DND-41 (cell line): ENCODE results near the gene STARD8.
"Not testable (repeated sequence)": the region's sequence is repeated elsewhere in the genome, so short reads cannot be mapped to it uniquely, and the experiment has no call there.

ENCODE experiments used
- ATAC-seq: fragments of 200-7000 bp; cut with Tn5 transposase; 3 replicates; pipeline ENCODE4 v1.9.1; 2021; ENCODE audit warnings: low read depth; ENCODE audit not compliant: insufficient read depth
- DNase-seq: peaks from one replicate; pipeline ENCODE4 v3.0.0-alpha.2; 2020
- H2AFZ ChIP-seq: 2 replicates; pipeline ENCODE4 v1.6.0; 2012; ENCODE audit warnings: low read depth, low read length
- H3K27ac ChIP-seq: 2 replicates; pipeline ENCODE4 v1.5.1; 2012; ENCODE audit warnings: low read length, inconsistent platforms
- H3K27me3 ChIP-seq: fragments of 200-600 bp; sonication (generic); 2 replicates; pipeline ENCODE4 v1.6.0; 2012; ENCODE audit warnings: low read length, mild to moderate bottlenecking, inconsistent platforms; ENCODE audit not compliant: insufficient read depth, poor library complexity
- H3K36me3 ChIP-seq: 2 replicates; pipeline ENCODE4 v1.5.1; 2012; ENCODE audit warnings: low read length, inconsistent platforms; ENCODE audit not compliant: insufficient read depth
- H3K4me1 ChIP-seq: 2 replicates; pipeline ENCODE4 v1.5.1; 2012; ENCODE audit warnings: mild to moderate bottlenecking, low read length; ENCODE audit not compliant: insufficient read depth
- H3K4me2 ChIP-seq: 2 replicates; pipeline ENCODE4 v1.6.0; 2012; ENCODE audit warnings: mild to moderate bottlenecking, moderate library complexity, low read length, inconsistent platforms; ENCODE audit not compliant: insufficient read depth
- H3K4me3 ChIP-seq, 2 experiments: fragments of 200-600 bp in 1 of 2; shearing (Covaris generic) in 1 of 2; 2 replicates each; pipeline ENCODE4 v1.5.1; 2012 to 2016; ENCODE audit warnings: inconsistent platforms in 2 of 2, low read length in 2 of 2, mild to moderate bottlenecking in 2 of 2, low read depth in 1 of 2, moderate library complexity in 1 of 2
- H3K79me2 ChIP-seq: 2 replicates; pipeline ENCODE4 v1.6.0; 2012; ENCODE audit warnings: low read length, inconsistent platforms; ENCODE audit not compliant: insufficient read depth
- H3K9ac ChIP-seq: 2 replicates; pipeline ENCODE4 v1.6.0; 2012; ENCODE audit warnings: low read depth, mild to moderate bottlenecking, inconsistent platforms, low read length, moderate library complexity
- H3K9me3 ChIP-seq: 2 replicates; pipeline ENCODE4 v1.5.1; 2012; ENCODE audit warnings: low read length, moderate library complexity, mild to moderate bottlenecking, inconsistent platforms; ENCODE audit not compliant: insufficient read depth, severe bottlenecking
- H4K20me1 ChIP-seq: 2 replicates; pipeline ENCODE4 v1.6.0; 2012; ENCODE audit warnings: low read length; ENCODE audit not compliant: insufficient read depth
- CTCF ChIP-seq: IDR thresholded peaks from 2 replicates; pipeline ENCODE4 v1.5.1; 2012; ENCODE audit warnings: borderline replicate concordance, low read length, moderate library complexity, mild to moderate bottlenecking; ENCODE audit not compliant: poor library complexity, severe bottlenecking; ENCODE audit errors: extremely low read depth
- EZH2 ChIP-seq: IDR thresholded peaks from 3 replicates; pipeline ENCODE4 v1.6.1; 2012; ENCODE audit warnings: borderline replicate concordance, low read depth, mild to moderate bottlenecking, moderate library complexity, low read length, inconsistent platforms; ENCODE audit not compliant: severe bottlenecking

STARD8 gene

GRCh38 chrX:68647156-68647957, at the start of gene STARD8:
Gene STARD8, plus strand, starts transcription at chrX:68647666. Its CDS starts 217 bp downstream, at chrX:68647883.
- no peak within 1 kb of the TSS for H3K4me2 ChIP-seq
- no peak within 1 kb of the TSS for H3K4me3 ChIP-seq
- no peak within 1 kb of the TSS for H2AFZ ChIP-seq

GRCh38 chrX:68598841-68599240, 48.6 kb upstream of the STARD8 start:
- no peak for DNase-seq
- TF ChIP-seq CTCF (no peak), EZH2 (no peak)
- no peak overlapping the region for H3K27ac ChIP-seq

More at GRCh38 chrX:68647156-68647957, at the start of gene STARD8:
- no peak for TF ChIP-seq CTCF
- TF ChIP-seq EZH2, result no peak
- no peaks in the 10 kb centered on the region for H3K4me1 ChIP-seq
- no peaks in the 10 kb centered on the region for H3K9me3 ChIP-seq
- H3K27me3 ChIP-seq, result no peaks in the 10 kb centered on the region
- no peaks in the 10 kb centered on the region for H4K20me1 ChIP-seq
- no peaks in the 10 kb centered on the region for H3K36me3 ChIP-seq
- ATAC-seq (no peak), DNase-seq (no peak)
- H3K27ac ChIP-seq, result no peak within 1 kb of the TSS
- no peaks in the 10 kb centered on the region for H3K79me2 ChIP-seq
- H3K9ac ChIP-seq, result no peak within 1 kb of the TSS

GRCh38 chrX:68599256-68600152, 48.0 kb upstream of the STARD8 start:
- no peak for ATAC-seq
- Histone ChIP-seq H2AFZ (no peak overlapping the region), H3K79me2 (no peaks in the 10 kb centered on the region), H3K4me3 (no peak overlapping the region), H3K4me1 (no peaks in the 10 kb centered on the region), H3K9ac (no peak overlapping the region), H3K4me2 (no peak overlapping the region), H3K36me3 (no peaks in the 10 kb centered on the region), H3K27me3 (no peaks in the 10 kb centered on the region), H4K20me1 (no peaks in the 10 kb centered on the region), H3K9me3 (no peaks in the 10 kb centered on the region), H3K27ac (no peak overlapping the region)
- peak; percentile 36 for TF ChIP-seq CTCF
- TF ChIP-seq EZH2, result no peak
- DNase-seq, result peak; percentile 3

More at GRCh38 chrX:68598841-68599240, 48.6 kb upstream of the STARD8 start:
- H3K9ac ChIP-seq, result no peak overlapping the region
- no peak overlapping the region for H3K4me2 ChIP-seq
- H4K20me1 ChIP-seq, result no peaks in the 10 kb centered on the region
- H3K4me3 ChIP-seq, result no peak overlapping the region
- no peak overlapping the region for H2AFZ ChIP-seq
- ATAC-seq, result no peak
- no peaks in the 10 kb centered on the region for H3K79me2 ChIP-seq
- no peaks in the 10 kb centered on the region for H3K36me3 ChIP-seq
- no peaks in the 10 kb centered on the region for H3K27me3 ChIP-seq
- no peaks in the 10 kb centered on the region for H3K4me1 ChIP-seq
- no peaks in the 10 kb centered on the region for H3K9me3 ChIP-seq

GRCh38 chrX:68604216-68604615, 43.2 kb upstream of the STARD8 start:
- not testable (repeated sequence) for H4K20me1 ChIP-seq, H2AFZ ChIP-seq, H3K9me3 ChIP-seq, H3K36me3 ChIP-seq, DNase-seq, H3K79me2 ChIP-seq, H3K4me1 ChIP-seq, H3K4me3 ChIP-seq, ATAC-seq, H3K9ac ChIP-seq, H3K27me3 ChIP-seq, H3K27ac ChIP-seq, H3K4me2 ChIP-seq

- H3K4me1 ChIP-seq, H3K36me3 ChIP-seq, H3K4me3 ChIP-seq, H3K9me3 ChIP-seq, H3K4me2 ChIP-seq, H3K27me3 ChIP-seq, ATAC-seq, H3K27ac ChIP-seq, H2AFZ ChIP-seq, H3K79me2 ChIP-seq, H4K20me1 ChIP-seq, H3K9ac ChIP-seq, DNase-seq: not testable (repeated sequence)
Observed at GRCh38 chrX:68614733-68615132, 32.7 kb upstream of the STARD8 start.
